HG03354 (cell line): ENCODE results near the gene EFCAB11.

Experiments
- ATAC-seq: cut with Tn5 transposase; IDR thresholded peaks from one replicate; pipeline ENCODE4 v1.9.1; 2021; ENCODE audit warnings: mild to moderate bottlenecking; ENCODE audit not compliant: unreplicated experiment, poor library complexity, severe bottlenecking

Gene EFCAB11

GRCh38 chr14:89836830-89837469 lies 117.6 kb downstream of the EFCAB11 start:
- no peak for ATAC-seq

GRCh38 chr14:89833661-89834060 lies 120.9 kb downstream of the EFCAB11 start:
- ATAC-seq, result no peak

GRCh38 chr14:89833120-89833532 lies 121.4 kb downstream of the EFCAB11 start:
- ATAC-seq, result no peak

- no peak for ATAC-seq
Measured at GRCh38 chr14:89828471-89829165, 125.9 kb downstream of the EFCAB11 start.

GRCh38 chr14:89827265-89827664 lies 127.3 kb downstream of the EFCAB11 start:
- ATAC-seq, result no peak

GRCh38 chr14:89826596-89826995 lies 127.9 kb downstream of the EFCAB11 start:
- no peak for ATAC-seq

- ATAC-seq, result no peak
Measured at GRCh38 chr14:89823743-89824142, 130.8 kb downstream of the EFCAB11 start.

- ATAC-seq, result no peak
Measured at GRCh38 chr14:89814126-89814525, 140.4 kb downstream of the EFCAB11 start.

- no peak for ATAC-seq
Measured at GRCh38 chr14:89813617-89814031, 140.9 kb downstream of the EFCAB11 start.

GRCh38 chr14:89811954-89812575 lies 142.5 kb downstream of the EFCAB11 start:
- ATAC-seq, result no peak

- ATAC-seq, result no peak
Measured at GRCh38 chr14:89810101-89810500, 144.4 kb downstream of the EFCAB11 start.

GRCh38 chr14:89807892-89808291 lies 146.6 kb downstream of the EFCAB11 start:
- ATAC-seq, result no peak

GRCh38 chr14:89807151-89807550 lies 147.4 kb downstream of the EFCAB11 start:
- ATAC-seq, result no peak

GRCh38 chr14:89806451-89806850 lies 148.1 kb downstream of the EFCAB11 start:
- no peak for ATAC-seq

- no peak for ATAC-seq
Measured at GRCh38 chr14:89805501-89805900, 149.0 kb downstream of the EFCAB11 start.

- ATAC-seq, result no peak
Measured at GRCh38 chr14:89803542-89803941, 151.0 kb downstream of the EFCAB11 start.

GRCh38 chr14:89801136-89801535 lies 153.4 kb downstream of the EFCAB11 start:
- no peak for ATAC-seq

GRCh38 chr14:89798212-89798773 lies 156.2 kb downstream of the EFCAB11 start:
- no peak for ATAC-seq

- ATAC-seq, result no peak
Measured at GRCh38 chr14:89797148-89797547, 157.4 kb downstream of the EFCAB11 start.

- no peak for ATAC-seq
Measured at GRCh38 chr14:89794096-89794495, 160.4 kb downstream of the EFCAB11 start.

GRCh38 chr14:89793367-89793716 lies 161.2 kb downstream of the EFCAB11 start:
- ATAC-seq, result no peak
